KMS-11 (cell line): ENCODE measurements around the gene HTT.

ENCODE experiments used
- H2AFZ ChIP-seq: fragments of 200-600 bp; sonication (generic); 2 replicates; pipeline ENCODE4 v1.6.1; 2016; ENCODE audit warnings: antibody characterized with exemption, mixed run types, low read depth
- H3K27ac ChIP-seq: fragments of 200-600 bp; sonication (generic); 2 replicates; pipeline ENCODE4 v1.6.1; 2016; ENCODE audit warnings: mild to moderate bottlenecking, mixed run types
- H3K27me3 ChIP-seq: fragments of 200-600 bp; sonication (generic); 2 replicates; pipeline ENCODE4 v1.6.1; 2017; ENCODE audit warnings: mild to moderate bottlenecking, low read depth, mixed run types, moderate library complexity; ENCODE audit not compliant: insufficient read depth
- H3K36me3 ChIP-seq: fragments of 200-600 bp; sonication (generic); 2 replicates; pipeline ENCODE4 v1.6.1; 2017; ENCODE audit warnings: mild to moderate bottlenecking, mixed run types; ENCODE audit not compliant: insufficient read depth
- H3K4me1 ChIP-seq: fragments of 200-600 bp; sonication (generic); 2 replicates; pipeline ENCODE4 v1.6.1; 2016; ENCODE audit warnings: mild to moderate bottlenecking, low read depth, mixed run types; ENCODE audit not compliant: poor library complexity, severe bottlenecking
- H3K4me2 ChIP-seq: fragments of 200-600 bp; sonication (generic); 2 replicates; pipeline ENCODE4 v1.7.0; 2016; ENCODE audit warnings: mild to moderate bottlenecking, mixed run types
- H3K4me3 ChIP-seq: fragments of 200-600 bp; sonication (generic); IDR thresholded peaks from 2 replicates; pipeline ENCODE4 v1.6.1; 2017; ENCODE audit warnings: low read depth, low read length, mixed read lengths; ENCODE audit not compliant: insufficient read depth
- H3K79me2 ChIP-seq: fragments of 200-600 bp; sonication (generic); 2 replicates; pipeline ENCODE4 v1.6.1; 2016; ENCODE audit warnings: low read depth, mixed run types; ENCODE audit not compliant: insufficient read depth
- H3K9ac ChIP-seq: fragments of 200-600 bp; sonication (generic); 2 replicates; pipeline ENCODE4 v1.6.1; 2016; ENCODE audit warnings: mild to moderate bottlenecking, mixed run types
- H4K20me1 ChIP-seq: fragments of 200-600 bp; sonication (generic); 2 replicates; pipeline ENCODE4 v1.6.1; 2016; ENCODE audit warnings: mild to moderate bottlenecking, mixed run types; ENCODE audit not compliant: insufficient read depth
- TF ChIP-seq, protein P1 (sequence below): fragments of 200-600 bp; sonication (generic); conservative IDR thresholded peaks from 2 replicates; pipeline ENCODE4 v1.6.1; 2017; ENCODE audit warnings: low read depth, mild to moderate bottlenecking, antibody characterized with exemption, low read length, moderate library complexity, mixed read lengths

The HTT gene

GRCh38 chr4:3107691-3108121, 33.2 kb downstream of the HTT start:
- Histone ChIP-seq H3K79me2 (no peaks in the 10 kb centered on the region), H3K4me1 (no peaks in the 10 kb centered on the region), H2AFZ (no peak overlapping the region), H3K27ac (no peak overlapping the region), H3K27me3 (no peaks in the 10 kb centered on the region), H4K20me1 (no peaks in the 10 kb centered on the region), H3K36me3 (no peaks in the 10 kb centered on the region), H3K4me2 (no peak overlapping the region), H3K4me3 (no peak overlapping the region), H3K9ac (no peak overlapping the region)
- TF ChIP-seq, protein P1, sequence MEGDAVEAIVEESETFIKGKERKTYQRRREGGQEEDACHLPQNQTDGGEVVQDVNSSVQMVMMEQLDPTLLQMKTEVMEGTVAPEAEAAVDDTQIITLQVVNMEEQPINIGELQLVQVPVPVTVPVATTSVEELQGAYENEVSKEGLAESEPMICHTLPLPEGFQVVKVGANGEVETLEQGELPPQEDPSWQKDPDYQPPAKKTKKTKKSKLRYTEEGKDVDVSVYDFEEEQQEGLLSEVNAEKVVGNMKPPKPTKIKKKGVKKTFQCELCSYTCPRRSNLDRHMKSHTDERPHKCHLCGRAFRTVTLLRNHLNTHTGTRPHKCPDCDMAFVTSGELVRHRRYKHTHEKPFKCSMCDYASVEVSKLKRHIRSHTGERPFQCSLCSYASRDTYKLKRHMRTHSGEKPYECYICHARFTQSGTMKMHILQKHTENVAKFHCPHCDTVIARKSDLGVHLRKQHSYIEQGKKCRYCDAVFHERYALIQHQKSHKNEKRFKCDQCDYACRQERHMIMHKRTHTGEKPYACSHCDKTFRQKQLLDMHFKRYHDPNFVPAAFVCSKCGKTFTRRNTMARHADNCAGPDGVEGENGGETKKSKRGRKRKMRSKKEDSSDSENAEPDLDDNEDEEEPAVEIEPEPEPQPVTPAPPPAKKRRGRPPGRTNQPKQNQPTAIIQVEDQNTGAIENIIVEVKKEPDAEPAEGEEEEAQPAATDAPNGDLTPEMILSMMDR = no peak

- Histone ChIP-seq H4K20me1 (no peaks in the 10 kb centered on the region), H3K4me2 (no peak overlapping the region), H3K4me1 (no peaks in the 10 kb centered on the region), H3K27ac (no peak overlapping the region), H2AFZ (no peak overlapping the region), H3K27me3 (no peaks in the 10 kb centered on the region), H3K9ac (no peak overlapping the region), H3K4me3 (no peak overlapping the region), H3K36me3 (no peaks in the 10 kb centered on the region), H3K79me2 (no peaks in the 10 kb centered on the region)
- TF ChIP-seq, protein P1 = no peak
Observed at GRCh38 chr4:3108211-3108610, 33.7 kb downstream of the HTT start.

GRCh38 chr4:3111461-3111860, 37.0 kb downstream of the HTT start:
- no peak overlapping the region for H3K4me2 ChIP-seq
- H3K27me3 ChIP-seq = no peaks in the 10 kb centered on the region
- H4K20me1 ChIP-seq = no peaks in the 10 kb centered on the region
- no peak overlapping the region for H3K27ac ChIP-seq
- no peaks in the 10 kb centered on the region for H3K79me2 ChIP-seq
- TF ChIP-seq, protein P1 = no peak
- H3K36me3 ChIP-seq = no peaks in the 10 kb centered on the region
- no peaks in the 10 kb centered on the region for H3K4me1 ChIP-seq
- H3K4me3 ChIP-seq = no peak overlapping the region
- no peak overlapping the region for H3K9ac ChIP-seq
- H2AFZ ChIP-seq = no peak overlapping the region

- H3K4me2 ChIP-seq = no peak overlapping the region
- TF ChIP-seq, protein P1 = no peak
- H3K36me3 ChIP-seq = no peaks in the 10 kb centered on the region
- no peak overlapping the region for H3K27ac ChIP-seq
- no peaks in the 10 kb centered on the region for H3K27me3 ChIP-seq
- H3K79me2 ChIP-seq = no peaks in the 10 kb centered on the region
- H2AFZ ChIP-seq = no peak overlapping the region
- no peaks in the 10 kb centered on the region for H4K20me1 ChIP-seq
- H3K4me3 ChIP-seq = no peak overlapping the region
- no peak overlapping the region for H3K9ac ChIP-seq
- no peaks in the 10 kb centered on the region for H3K4me1 ChIP-seq
Observed at GRCh38 chr4:3112201-3112600, 37.7 kb downstream of the HTT start.
